PC-3 (cell line): ENCODE results near the gene NELFB. TPM values are rescaled to one million over a fixed set of nuclear protein-coding genes. Genes with fewer than 3 reads are reported as not detected.

ENCODE experiments used
- ATAC-seq: fragments of 200-7000 bp; cut with Tn5 transposase; 2 replicates; pipeline ENCODE4 v1.9.1; 2020; ENCODE audit warnings: mild to moderate bottlenecking, moderate library complexity
- BruUV-seq: library from RNA; stranded (reverse); fragments of 400-500 nt; replicated peaks from 2 replicates; lab custom pipeline; 2021; lab: Mats Ljungman, UMichigan
- CTCF ChIA-PET: fragments of 300-600 bp; sonication (Branson Sonifier 250); formaldehyde crosslinking; loops from one replicate; lab custom pipeline; 2022; ENCODE audit warnings: antibody characterized with exemption; lab: Charles Lee
- POLR2A ChIA-PET: fragments of 300-600 bp; sonication (Branson Sonifier 250); formaldehyde crosslinking; loops from one replicate; lab custom pipeline; 2022; ENCODE audit warnings: antibody characterized with exemption; ENCODE audit not compliant: unreplicated experiment; lab: Charles Lee
- DNase-seq: peaks from one replicate; pipeline ENCODE4 v3.0.0-alpha.2; 2015
- H2AFZ ChIP-seq: fragments of 300-600 bp; sonication (generic); 2 replicates; pipeline ENCODE4 v1.6.0; 2016; ENCODE audit warnings: antibody characterized with exemption, low read length
- H3F3A ChIP-seq: fragments of 300-600 bp; sonication (generic); one replicate; pipeline ENCODE4 v1.6.0; 2017; ENCODE audit warnings: antibody characterized with exemption, low read length, control low read depth, mild to moderate bottlenecking; ENCODE audit not compliant: unreplicated experiment
- H3K27ac ChIP-seq: fragments of 300-600 bp; sonication (generic); 2 replicates; pipeline ENCODE4 v1.5.1; 2016; ENCODE audit warnings: mild to moderate bottlenecking, low read length
- H3K27me3 ChIP-seq: fragments of 300-600 bp; sonication (generic); 2 replicates; pipeline ENCODE4 v1.6.1; 2016; ENCODE audit warnings: low read length, mixed read lengths
- H3K36me3 ChIP-seq: fragments of 300-600 bp; sonication (generic); 2 replicates; pipeline ENCODE4 v1.6.1; 2016; ENCODE audit warnings: low read depth, mixed run types, low read length, mixed read lengths
- H3K4me1 ChIP-seq: fragments of 300-600 bp; sonication (generic); 2 replicates; pipeline ENCODE4 v1.5.1; 2016; ENCODE audit warnings: low read length; ENCODE audit not compliant: insufficient read depth
- H3K4me2 ChIP-seq: fragments of 300-600 bp; sonication (generic); 2 replicates; pipeline ENCODE4 v1.6.0; 2016; ENCODE audit warnings: low read length
- H3K4me3 ChIP-seq: fragments of 300-600 bp; sonication (generic); 2 replicates; pipeline ENCODE4 v1.5.1; 2016; ENCODE audit warnings: mild to moderate bottlenecking, low read length, mixed read lengths
- H3K79me2 ChIP-seq: fragments of 300-600 bp; sonication (generic); 2 replicates; pipeline ENCODE4 v1.6.1; 2017; ENCODE audit warnings: low read length, mixed read lengths
- H3K9ac ChIP-seq: fragments of 300-600 bp; sonication (generic); 2 replicates; pipeline ENCODE4 v1.6.0; 2016; ENCODE audit warnings: mild to moderate bottlenecking, low read length
- H3K9me2 ChIP-seq: fragments of 300-600 bp; sonication (generic); replicated peaks from 2 replicates; pipeline ENCODE4 v1.6.1; 2016; ENCODE audit warnings: mixed run types, low read length, mixed read lengths
- H3K9me3 ChIP-seq: fragments of 300-600 bp; sonication (generic); 2 replicates; pipeline ENCODE4 v1.6.1; 2016; ENCODE audit warnings: low read length, mixed read lengths
- H4K20me1 ChIP-seq: fragments of 300-600 bp; sonication (generic); 2 replicates; pipeline ENCODE4 v1.6.1; 2016; ENCODE audit warnings: low read length, mixed read lengths
- EZH2 ChIP-seq: fragments of 300-600 bp; sonication (generic); IDR thresholded peaks from one replicate; pipeline ENCODE4 v1.6.1; 2017; ENCODE audit warnings: antibody characterized with exemption, mild to moderate bottlenecking, low read length; ENCODE audit not compliant: unreplicated experiment
- EZH2phosphoT487 ChIP-seq: fragments of 300-600 bp; sonication (generic); IDR thresholded peaks from 2 replicates; pipeline ENCODE4 v1.6.1; 2018; ENCODE audit warnings: mild to moderate bottlenecking, antibody characterized with exemption, low read length, borderline replicate concordance
- intact Hi-C: fragments of 100-400 bp; cut with micrococcal nuclease; formaldehyde crosslinking; loops from 2 replicates; pipeline ENCODE4 v1.9.0; 2023
- total RNA-seq: library from RNA; depleted of rRNA; stranded (reverse); fragments of >200 nt; gene quantifications from 2 replicates; pipeline ENCODE4 v1.2.3, GENCODE V29; 2014
- TF ChIP-seq, protein P1 (sequence below): fragments of 300-600 bp; sonication (generic); conservative IDR thresholded peaks from 2 replicates; pipeline ENCODE4 v1.5.1; 2017; ENCODE audit warnings: antibody characterized with exemption, low read depth, mild to moderate bottlenecking, low read length

The NELFB gene
- total RNA-seq, 1 experiment from 2014 or later: 50.7 TPM

DNA sequence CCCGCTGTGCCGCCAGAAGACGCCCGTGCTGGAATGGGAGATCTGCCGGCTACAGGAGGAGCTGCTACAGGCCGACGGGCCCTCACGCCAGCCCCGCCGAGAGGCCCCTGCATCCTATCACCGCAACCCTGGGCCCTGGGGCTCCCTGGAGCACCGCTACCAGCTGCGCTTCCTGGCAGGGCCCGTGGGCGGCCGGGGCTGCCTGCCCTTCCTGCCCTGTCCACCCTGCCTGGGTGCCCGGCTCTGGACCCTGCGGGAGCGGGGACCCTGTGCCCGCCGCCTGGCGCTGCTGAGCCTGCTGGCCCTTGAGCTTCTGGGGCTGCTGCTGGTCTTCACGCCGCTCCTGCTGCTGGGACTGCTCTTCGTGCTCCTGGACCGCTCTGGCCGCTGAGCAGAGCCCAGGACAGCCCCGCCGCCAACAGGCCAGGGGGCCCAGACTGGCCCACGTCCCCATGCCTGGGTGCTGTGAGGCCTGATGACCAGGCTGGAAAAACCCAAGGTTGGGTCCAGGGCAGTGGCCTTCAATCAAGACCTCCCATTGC, 36.8 kb upstream of the NELFB start:
- ATAC-seq (peak; percentile 2), DNase-seq (no peak)
- H3K4me2 ChIP-seq: peak overlapping the region; percentile 90
- H3K4me3 ChIP-seq: peak overlapping the region; percentile 70
- TF ChIP-seq EZH2 (no peak), EZH2phosphoT487 (no peak)
- TF ChIP-seq, protein P1, sequence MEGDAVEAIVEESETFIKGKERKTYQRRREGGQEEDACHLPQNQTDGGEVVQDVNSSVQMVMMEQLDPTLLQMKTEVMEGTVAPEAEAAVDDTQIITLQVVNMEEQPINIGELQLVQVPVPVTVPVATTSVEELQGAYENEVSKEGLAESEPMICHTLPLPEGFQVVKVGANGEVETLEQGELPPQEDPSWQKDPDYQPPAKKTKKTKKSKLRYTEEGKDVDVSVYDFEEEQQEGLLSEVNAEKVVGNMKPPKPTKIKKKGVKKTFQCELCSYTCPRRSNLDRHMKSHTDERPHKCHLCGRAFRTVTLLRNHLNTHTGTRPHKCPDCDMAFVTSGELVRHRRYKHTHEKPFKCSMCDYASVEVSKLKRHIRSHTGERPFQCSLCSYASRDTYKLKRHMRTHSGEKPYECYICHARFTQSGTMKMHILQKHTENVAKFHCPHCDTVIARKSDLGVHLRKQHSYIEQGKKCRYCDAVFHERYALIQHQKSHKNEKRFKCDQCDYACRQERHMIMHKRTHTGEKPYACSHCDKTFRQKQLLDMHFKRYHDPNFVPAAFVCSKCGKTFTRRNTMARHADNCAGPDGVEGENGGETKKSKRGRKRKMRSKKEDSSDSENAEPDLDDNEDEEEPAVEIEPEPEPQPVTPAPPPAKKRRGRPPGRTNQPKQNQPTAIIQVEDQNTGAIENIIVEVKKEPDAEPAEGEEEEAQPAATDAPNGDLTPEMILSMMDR: no peak
- H3K4me1 ChIP-seq: peaks cover 24% of the 10 kb centered on the region
- no peaks in the 10 kb centered on the region for H3K9me3 ChIP-seq
- POLR2A ChIA-PET: interaction anchor here (0.7 kb wide), 1 partner anchor 68 kb away, joined by 5 read pairs; no protein-coding TSS in a partner anchor
- BruUV-seq: no TSS peak
- no peaks in the 10 kb centered on the region for H4K20me1 ChIP-seq
- no peaks in the 10 kb centered on the region for H3K79me2 ChIP-seq
- H3K9me2 ChIP-seq: no peaks in the 10 kb centered on the region
- H3K27ac ChIP-seq: peak overlapping the region; percentile 10
- CTCF ChIA-PET: no interaction called here
- H2AFZ ChIP-seq: no peak overlapping the region
- intact Hi-C loops: no loop called here
- H3K9ac ChIP-seq: no peak overlapping the region; the same call in 1 of the 2 replicates
- no peaks in the 10 kb centered on the region for H3K36me3 ChIP-seq
- no peaks in the 10 kb centered on the region for H3K27me3 ChIP-seq
- H3F3A ChIP-seq: no peaks in the 10 kb centered on the region

DNA sequence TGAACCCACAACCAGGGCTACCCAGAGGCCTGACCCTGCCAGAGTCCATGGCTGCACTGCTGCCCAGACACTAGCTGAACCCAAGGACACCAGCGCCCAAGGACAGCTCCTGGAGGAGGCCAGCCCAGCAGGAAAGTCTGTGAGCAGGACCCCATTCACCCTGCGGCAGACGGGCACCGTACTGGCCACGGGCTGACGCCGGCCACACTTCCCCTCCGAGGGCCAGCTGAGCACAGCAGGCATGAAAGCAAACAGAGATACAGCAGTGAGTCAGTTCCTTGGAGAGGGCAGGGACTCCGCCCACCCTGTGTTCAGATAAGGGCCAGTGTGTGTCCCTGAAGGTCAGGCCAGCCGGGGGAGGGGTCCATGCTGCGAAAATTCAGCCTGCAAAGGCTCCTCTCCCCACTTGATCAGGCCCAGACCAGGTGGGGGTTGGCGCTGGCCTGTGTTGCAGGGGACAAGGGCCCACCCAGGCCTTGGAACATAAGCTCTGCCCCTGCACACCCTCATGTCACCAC, 36.3 kb upstream of the NELFB start:
- H3K9me3 ChIP-seq: no peaks in the 10 kb centered on the region
- no peaks in the 10 kb centered on the region for H3K36me3 ChIP-seq
- DNase-seq (peak; percentile 65), ATAC-seq (peak; percentile 55)
- H2AFZ ChIP-seq: no peak overlapping the region
- H3F3A ChIP-seq: peaks cover 1% of the 10 kb centered on the region
- no peaks in the 10 kb centered on the region for H4K20me1 ChIP-seq
- peak overlapping the region; percentile 90 for H3K4me2 ChIP-seq
- H3K27ac ChIP-seq: peak overlapping the region; percentile 10
- ChIA-PET POLR2A (interaction anchor here (0.6 to 0.7 kb wide), 2 partner anchors 68 to 132 kb away, joined by 4 to 5 read pairs; partner anchors contain the start of gene MAN1B1), CTCF (interaction anchor here (0.6 kb wide), 1 partner anchor 62 kb away, joined by 3 read pairs; no protein-coding TSS in a partner anchor)
- no TSS peak for BruUV-seq
- TF ChIP-seq EZH2phosphoT487: no peak
- no peak for TF ChIP-seq EZH2
- TF ChIP-seq, protein P1: no peak
- H3K79me2 ChIP-seq: peaks cover 1% of the 10 kb centered on the region; the same call in 1 of the 2 replicates
- H3K4me1 ChIP-seq: peaks cover 25% of the 10 kb centered on the region
- peak overlapping the region; percentile 70 for H3K4me3 ChIP-seq
- intact Hi-C loops: no loop called here
- no peaks in the 10 kb centered on the region for H3K9me2 ChIP-seq
- H3K27me3 ChIP-seq: no peaks in the 10 kb centered on the region
- H3K9ac ChIP-seq: no peak overlapping the region

DNA sequence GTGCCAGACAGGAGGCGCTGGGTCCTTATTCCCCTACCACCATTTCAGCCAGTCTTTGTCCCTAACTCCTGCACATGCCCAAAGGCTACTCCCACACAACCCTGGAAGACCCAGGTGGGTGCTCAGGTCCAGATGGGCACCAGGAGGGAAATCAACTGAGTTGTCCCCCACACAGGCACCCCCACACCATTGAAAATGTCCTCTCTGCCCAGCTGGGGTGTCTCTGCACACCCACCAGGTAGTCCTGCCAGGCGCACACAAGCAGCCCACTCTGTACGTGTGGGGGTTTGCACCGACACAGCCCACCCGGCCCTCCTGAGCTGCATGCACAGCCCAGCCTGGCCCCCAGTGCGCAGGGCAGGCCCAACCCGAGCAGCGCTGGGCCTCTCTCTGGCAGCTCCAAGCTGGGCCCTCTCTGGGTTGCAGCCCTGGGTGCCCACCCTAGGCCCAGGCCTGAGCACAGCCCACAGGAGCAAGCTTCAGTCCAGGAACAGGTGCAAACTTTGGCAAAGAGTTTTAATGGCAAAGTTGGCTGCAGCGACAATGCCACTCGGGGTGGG, 35.3 kb upstream of the NELFB start:
- ChIA-PET POLR2A (interaction anchor here (0.6 kb wide), 1 partner anchor 133 kb away, joined by 4 read pairs; the partner anchor contains the start of gene MAN1B1), CTCF (no interaction called here)
- Histone ChIP-seq H3K36me3 (no peaks in the 10 kb centered on the region), H4K20me1 (no peaks in the 10 kb centered on the region), H3K4me2 (no peak overlapping the region), H2AFZ (no peak overlapping the region), H3F3A (peaks cover 2% of the 10 kb centered on the region), H3K9ac (no peak overlapping the region), H3K9me3 (no peaks in the 10 kb centered on the region), H3K4me3 (no peak overlapping the region), H3K79me2 (peaks cover 8% of the 10 kb centered on the region; the same call in 1 of the 2 replicates), H3K9me2 (no peaks in the 10 kb centered on the region), H3K27ac (no peak overlapping the region), H3K4me1 (peaks cover 33% of the 10 kb centered on the region), H3K27me3 (no peaks in the 10 kb centered on the region)
- intact Hi-C loops: no loop called here
- no TSS peak for BruUV-seq
- TF ChIP-seq EZH2: no peak
- TF ChIP-seq, protein P1: no peak
- no peak for TF ChIP-seq EZH2phosphoT487
- DNase-seq (no peak), ATAC-seq (no peak)
